ENCODE results near the gene ZSCAN22. TPM values are rescaled to one million over a fixed set of nuclear protein-coding genes. Genes with fewer than 3 reads are reported as not detected.

ZSCAN22 gene
- total RNA-seq (2012; rRNA removed), result 1.9 and 2.5 TPM in 2 replicates
- polyA plus RNA-seq (2012; rRNA removed), result 1.8 and 2.2 TPM in 2 replicates
- polyA plus RNA-seq (2012; cell fraction: cytosol; rRNA removed), result 1.1 and 1.4 TPM in 2 replicates
- 1.7 and 2.3 TPM in 2 replicates for polyA plus RNA-seq (2012; cell fraction: nucleus; rRNA removed; ENCODE audit: low replicate concordance)
- percentile 48 among the genes with signal in this experiment for Bru-seq, nascent RNA
- percentile 52 among the genes with signal in this experiment for BruChase-seq, experiment 1, labeled RNA remaining after a 6-hour chase
- BruChase-seq, experiment 2, labeled RNA remaining after a 2-hour chase, result percentile 47 among the genes with signal in this experiment
- long read RNA-seq, partial matches to known transcripts, result 0 of 4 reads
- long read RNA-seq, other reads (novel, unspliced or antisense), result 4 of 4 reads

- POLR2A ChIA-PET (ENCODE audit: unreplicated experiment), result no interaction called here
- TF ChIP-seq SMC3 (IDR thresholded peaks at IDR 0.05; ENCODE audit: low read depth, low read length) (peak; percentile 1; the same call in 1 of the 2 replicates), ELK1 (IDR thresholded peaks at IDR 0.05; ENCODE audit: borderline replicate concordance, low read depth, low read length) (no peak), RAD21 (IDR thresholded peaks at IDR 0.05; ENCODE audit: low read length) (no peak; the same call in 1 of the 2 replicates), RFX5 (IDR thresholded peaks at IDR 0.05; ENCODE audit: low read depth, low read length) (no peak), USF2 (IDR thresholded peaks at IDR 0.05; ENCODE audit: low read depth, low read length) (no peak), FOS (IDR thresholded peaks at IDR 0.05; ENCODE audit: low read depth, low read length) (no peak), MAFK (IDR thresholded peaks at IDR 0.05; ENCODE audit: low read depth, low read length) (no peak), POLR2A (IDR thresholded peaks at IDR 0.05; ENCODE audit: low read depth, low read length) (peak; percentile 78; the same call in 1 of the 2 replicates), CTCF (conservative IDR thresholded peaks at IDR 0.05; ENCODE audit: low read depth, low read length) (no peak), MAZ (IDR thresholded peaks at IDR 0.05; ENCODE audit: borderline replicate concordance, low read depth, low read length) (peak; percentile 6; the same call in 1 of the 2 replicates), CEBPB (IDR thresholded peaks at IDR 0.05; ENCODE audit: low read depth, low read length) (no peak)
Measured at GRCh38 chr19:58326914-58327726, at the start of gene ZSCAN22. ZSCAN22 (plus strand) TSS chr19:58326994; CDS start chr19:58334803, 7,809 bp downstream.

More at GRCh38 chr19:58326914-58327726, at the start of gene ZSCAN22:
- no TSS peak for BruUV-seq (replicated peaks)
- Histone ChIP-seq H2BK20ac (ENCODE audit: low read depth, low read length) (no peak within 1 kb of the TSS), H4K91ac (ENCODE audit: insufficient read depth, low read depth, low read length) (peak within 1 kb of the TSS; percentile 86; the same call in 1 of the 2 replicates), H3K23ac (ENCODE audit: low read depth, low read length) (peak within 1 kb of the TSS; percentile 92), H2AK9ac (replicated peaks; ENCODE audit: low read depth, low read length, poor library complexity) (peak within 1 kb of the TSS; percentile 97), H4K5ac (ENCODE audit: low read depth, low read length) (peak within 1 kb of the TSS; percentile 78), H3K27ac (ENCODE audit: insufficient read depth, low read length) (peak within 1 kb of the TSS; percentile 76), H4K8ac (ENCODE audit: low read depth in 2 of 2, low read length in 2 of 2) (peak within 1 kb of the TSS; percentile 71 to 94), H3K4me1 (ENCODE audit: control insufficient read depth, insufficient read depth, low read length) (peaks cover 2% of the 10 kb centered on the region; the same call in 1 of the 2 replicates), H3K56ac (ENCODE audit: extremely low read depth, insufficient read depth, low read length) (peak within 1 kb of the TSS; percentile 55), H3K4me2 (ENCODE audit: low read depth, low read length) (peak within 1 kb of the TSS; percentile 87), H2BK15ac (ENCODE audit: low read depth, low read length) (no peak within 1 kb of the TSS; the same call in 2 of the 3 replicates), H2BK120ac (ENCODE audit: low read depth, low read length) (peak within 1 kb of the TSS; percentile 42; the same call in 1 of the 2 replicates), H3K9ac (ENCODE audit: low read depth, low read length) (peak within 1 kb of the TSS; percentile 88), H3K4me3 (ENCODE audit: insufficient read depth, low read depth, low read length) (peak within 1 kb of the TSS; percentile 72), H4K20me1 (ENCODE audit: insufficient read depth, low read length) (peaks cover 5% of the 10 kb centered on the region; the same call in 1 of the 2 replicates), H3K14ac (replicated peaks; ENCODE audit: low read depth, low read length) (peak within 1 kb of the TSS; percentile 98), H3K9me3 (ENCODE audit: control insufficient read depth, insufficient read depth, low read length) (no peaks in the 10 kb centered on the region), H3K18ac (ENCODE audit: low read depth, low read length) (peak within 1 kb of the TSS; percentile 27), H2BK5ac (ENCODE audit: low read depth, low read length, poor library complexity, severe bottlenecking) (peak within 1 kb of the TSS; percentile 92), H2AFZ (replicated peaks; ENCODE audit: low read length, poor library complexity) (peak within 1 kb of the TSS; percentile 100), H3K4ac (ENCODE audit: low read depth, low read length) (peak within 1 kb of the TSS; percentile 90), H3K79me1 (ENCODE audit: low read depth in 1 of 2, low read length in 2 of 2) (peaks cover 30 to 72% of the 10 kb centered on the region in 2 experiments), H3K27me3 (ENCODE audit: control insufficient read depth, insufficient read depth, low read length) (no peaks in the 10 kb centered on the region), H2AK5ac (ENCODE audit: low read depth, low read length) (peak within 1 kb of the TSS; percentile 96), H3K36me3 (ENCODE audit: control insufficient read depth, insufficient read depth, low read length) (peaks cover under 1% of the 10 kb centered on the region; the same call in 1 of the 2 replicates), H3K9me1 (ENCODE audit: insufficient read depth, low read length) (peaks cover 14% of the 10 kb centered on the region)
- dilution Hi-C loops (cut with HindIII; ENCODE audit: low sequenced_read_pairs, unreplicated experiment) (no loop called here), intact Hi-C loops (cut with micrococcal nuclease) (loop anchor here (2.0 kb wide), 1 partner anchor 20 kb away; no protein-coding TSS in a partner anchor), in situ Hi-C loops (cut with MboI; ENCODE audit: low sequenced_read_pairs) (no loop called here)
- CTCF ChIA-PET, result interaction anchor here (1.1 kb wide), 1 partner anchor 35 kb away, joined by 3 read pairs; no protein-coding TSS in a partner anchor
- ATAC-seq (ENCODE audit: low read depth) (peak; percentile 94), DNase-seq (peak; percentile 95)
- WGBS, 2 experiments (ENCODE audit: extremely low coverage in 2 of 2, insufficient read length in 1 of 2), result 0% methylated on average over 47 of the region's 62 CpGs; no CpG with 5 or more reads in 1 of the 2 experiments
